Measurements from ENCODE around the gene ZFP36. TPM values are rescaled to one million over a fixed set of nuclear protein-coding genes. Genes with fewer than 3 reads are reported as not detected.

ZFP36 gene
- total and polyA plus RNA-seq, 12 donors, result 5.7 to 193 (median 86.7) TPM

DNA sequence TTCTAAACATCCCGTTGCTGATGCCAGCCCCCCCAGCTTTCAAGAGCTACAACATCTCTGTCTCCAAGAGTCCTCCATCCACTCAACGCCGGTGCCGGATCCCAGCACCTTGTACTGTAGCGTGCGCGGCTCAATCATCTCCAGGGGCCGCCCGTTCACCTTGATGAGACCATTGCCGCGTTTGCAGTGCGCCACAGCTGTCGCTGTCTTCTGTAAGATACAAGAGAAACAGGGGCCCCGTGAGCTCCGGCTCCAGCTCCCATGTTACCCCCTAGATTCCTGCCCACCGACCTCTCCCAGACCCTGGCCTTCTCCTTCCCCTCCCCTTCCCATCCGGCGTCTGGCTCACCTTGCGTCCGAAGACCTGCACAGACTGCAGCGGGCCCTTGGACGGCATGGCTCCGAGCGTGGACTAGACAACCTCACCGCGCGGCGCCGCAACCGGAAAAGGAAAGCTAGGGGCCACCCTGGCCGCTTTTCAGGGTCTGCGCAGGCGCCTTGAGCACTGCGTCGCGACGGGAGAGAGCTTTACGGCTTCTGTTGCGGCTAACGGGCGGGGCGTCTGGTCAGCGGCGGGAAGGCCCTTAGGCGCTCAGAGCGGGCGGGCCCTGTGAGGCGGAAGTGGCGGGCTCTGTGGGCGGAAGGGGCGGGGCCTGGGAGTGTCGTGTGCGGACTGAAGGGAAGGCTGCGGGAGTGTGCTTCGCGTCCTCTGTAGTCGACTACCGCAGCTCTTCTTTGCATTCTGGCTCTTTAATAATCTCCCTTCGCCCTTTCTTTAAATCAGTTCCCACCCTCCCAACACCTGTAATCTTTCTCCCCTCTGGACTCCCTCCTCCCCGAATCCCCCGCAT is 29.1 kb downstream of the ZFP36 start, which contains the start of gene RPS16:
TSS of gene RPS16 (minus strand) at position 451 of the 851 bp plus-strand sequence. CDS start at position 397, 54 bp downstream.
- Histone ChIP-seq H3K4me3 (peak within 1 kb of the TSS; percentile 70 to 95 (median 83)), H3K27me3 (no peaks in the 10 kb centered on the region), H3K9me3 (replicated peaks in 1 of 3) (no peaks in the 10 kb centered on the region), H3K27ac (peak within 1 kb of the TSS; percentile 35 to 90 (median 80)), H3K36me3 (replicated peaks in 1 of 2) (peaks cover 0 to 31% of the 10 kb centered on the region in 2 donors), H3K4me1 (replicated peaks in 1 of 2) (peaks cover 18 to 22% of the 10 kb centered on the region in 2 donors)
- peak; percentile 88 to 97 for TF ChIP-seq POLR2A (IDR thresholded peaks at IDR 0.05)
- TF ChIP-seq, protein P1, sequence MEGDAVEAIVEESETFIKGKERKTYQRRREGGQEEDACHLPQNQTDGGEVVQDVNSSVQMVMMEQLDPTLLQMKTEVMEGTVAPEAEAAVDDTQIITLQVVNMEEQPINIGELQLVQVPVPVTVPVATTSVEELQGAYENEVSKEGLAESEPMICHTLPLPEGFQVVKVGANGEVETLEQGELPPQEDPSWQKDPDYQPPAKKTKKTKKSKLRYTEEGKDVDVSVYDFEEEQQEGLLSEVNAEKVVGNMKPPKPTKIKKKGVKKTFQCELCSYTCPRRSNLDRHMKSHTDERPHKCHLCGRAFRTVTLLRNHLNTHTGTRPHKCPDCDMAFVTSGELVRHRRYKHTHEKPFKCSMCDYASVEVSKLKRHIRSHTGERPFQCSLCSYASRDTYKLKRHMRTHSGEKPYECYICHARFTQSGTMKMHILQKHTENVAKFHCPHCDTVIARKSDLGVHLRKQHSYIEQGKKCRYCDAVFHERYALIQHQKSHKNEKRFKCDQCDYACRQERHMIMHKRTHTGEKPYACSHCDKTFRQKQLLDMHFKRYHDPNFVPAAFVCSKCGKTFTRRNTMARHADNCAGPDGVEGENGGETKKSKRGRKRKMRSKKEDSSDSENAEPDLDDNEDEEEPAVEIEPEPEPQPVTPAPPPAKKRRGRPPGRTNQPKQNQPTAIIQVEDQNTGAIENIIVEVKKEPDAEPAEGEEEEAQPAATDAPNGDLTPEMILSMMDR (IDR thresholded peaks at IDR 0.05), result peak in 1 of 6 experiments; percentile 5
- intact Hi-C loops (cut with DNase I), result loop anchor here in 1 of 2 donors (10.0 kb wide), 1 partner anchor 239 kb away; no protein-coding TSS in a partner anchor
- WGBS, 4 donors, result 0% methylated on average over 27 to 61 of the region's 61 CpGs
- peak; percentile 98 to 99 (median 99) for DNase-seq

DNA sequence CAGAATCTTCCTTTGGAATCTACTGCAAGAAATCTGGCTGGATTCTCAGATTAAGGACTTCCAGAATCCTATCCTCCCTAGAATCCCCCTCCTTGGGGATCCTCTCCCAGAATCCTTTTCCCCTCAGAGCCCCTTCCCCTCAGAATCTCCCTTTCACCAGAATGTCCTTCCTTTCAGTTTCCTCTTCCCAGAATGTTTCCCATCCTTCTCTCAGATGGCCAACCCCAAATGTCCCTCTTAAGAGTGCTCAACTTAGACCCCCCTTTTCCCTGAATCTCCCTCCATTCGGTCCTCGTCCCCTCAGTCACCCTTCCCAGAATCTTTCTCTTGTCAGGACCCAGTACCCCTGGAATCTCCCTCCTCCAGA is 29.7 kb downstream of the ZFP36 start:
- Histone ChIP-seq H3K27ac (peak overlapping the region; percentile 35 to 90 (median 61)), H3K4me3 (peak overlapping the region in 2 of 4 donors; percentile 35 to 95), H3K36me3 (replicated peaks in 1 of 2) (peaks cover 0 to 31% of the 10 kb centered on the region in 2 donors), H3K4me1 (replicated peaks in 1 of 2) (peaks cover 18 to 22% of the 10 kb centered on the region in 2 donors), H3K27me3 (no peaks in the 10 kb centered on the region), H3K9me3 (replicated peaks in 1 of 3) (no peaks in the 10 kb centered on the region)
- TF ChIP-seq POLR2A (IDR thresholded peaks at IDR 0.05), result no peak
- TF ChIP-seq, protein P1 (IDR thresholded peaks at IDR 0.05), result no peak
- no peak for DNase-seq
- WGBS, 4 donors, result 1 to 4% (median 2%) methylated on average over 2 of the region's 2 CpGs
- intact Hi-C loops (cut with DNase I), result loop anchor here in 1 of 2 donors (10.0 kb wide), 1 partner anchor 238 kb away; no protein-coding TSS in a partner anchor

DNA sequence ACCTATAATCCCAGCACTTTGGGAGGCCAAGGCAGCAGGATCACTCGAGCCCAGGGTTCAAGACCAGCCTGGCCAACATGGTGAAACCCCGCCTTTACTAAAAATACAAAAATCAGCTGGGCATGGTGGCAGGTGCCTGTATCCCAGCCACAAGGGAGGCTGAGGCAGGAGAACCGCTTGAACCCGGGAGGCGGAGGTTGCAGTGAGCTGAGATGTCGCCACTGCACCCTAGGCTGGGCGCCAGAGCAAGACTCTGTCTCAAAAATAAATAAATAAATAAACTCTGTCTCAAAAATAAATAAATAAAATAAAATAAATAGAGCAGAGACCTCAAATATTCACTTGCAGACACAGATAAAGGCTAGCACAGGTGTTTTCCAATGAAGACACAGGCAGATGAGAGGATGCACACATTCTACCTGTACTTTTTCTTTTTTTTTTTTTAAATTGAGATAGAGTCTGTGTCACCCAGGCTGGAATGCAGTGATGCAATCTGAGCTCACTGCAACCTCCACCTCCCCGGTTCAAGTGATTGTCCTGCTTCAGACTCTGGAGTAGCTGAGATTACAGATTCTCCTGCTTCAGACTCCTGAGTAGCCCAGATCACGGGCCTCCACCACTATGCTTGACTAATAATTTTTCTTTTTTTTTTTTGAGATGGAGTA is 31.8 kb downstream of the ZFP36 start:
- H3K9me3 ChIP-seq (replicated peaks in 1 of 3), result no peaks in the 10 kb centered on the region
- peaks cover 0 to 14% of the 10 kb centered on the region in 2 donors for H3K36me3 ChIP-seq (replicated peaks in 1 of 2)
- WGBS, 4 donors, result 76 to 83% (median 82%) methylated on average over 9 of the region's 9 CpGs
- no peak overlapping the region for H3K4me3 ChIP-seq
- no peak for TF ChIP-seq POLR2A (IDR thresholded peaks at IDR 0.05)
- TF ChIP-seq, protein P1 (IDR thresholded peaks at IDR 0.05), result no peak
- H3K27ac ChIP-seq, result no peak overlapping the region
- H3K27me3 ChIP-seq, result no peaks in the 10 kb centered on the region
- no peak for DNase-seq
- intact Hi-C loops (cut with DNase I), result loop anchor here in 1 of 2 donors (10.0 kb wide), 1 partner anchor 236 kb away; no protein-coding TSS in a partner anchor
- H3K4me1 ChIP-seq (replicated peaks in 1 of 2), result peaks cover 18 to 22% of the 10 kb centered on the region in 2 donors

All from adrenal gland (tissue), 12 donors.